ENCODE data around the gene NFE2L1. TPM values are rescaled to one million over a fixed set of nuclear protein-coding genes. Genes with fewer than 3 reads are reported as not detected.

Gene NFE2L1
- total and polyA plus RNA-seq, 9 of the 15 experiments (the other 6 are each of a cell fraction or from before 2014, with no cell fraction given), result 2.0 to 68.6 (median 39.7) TPM

DNA sequence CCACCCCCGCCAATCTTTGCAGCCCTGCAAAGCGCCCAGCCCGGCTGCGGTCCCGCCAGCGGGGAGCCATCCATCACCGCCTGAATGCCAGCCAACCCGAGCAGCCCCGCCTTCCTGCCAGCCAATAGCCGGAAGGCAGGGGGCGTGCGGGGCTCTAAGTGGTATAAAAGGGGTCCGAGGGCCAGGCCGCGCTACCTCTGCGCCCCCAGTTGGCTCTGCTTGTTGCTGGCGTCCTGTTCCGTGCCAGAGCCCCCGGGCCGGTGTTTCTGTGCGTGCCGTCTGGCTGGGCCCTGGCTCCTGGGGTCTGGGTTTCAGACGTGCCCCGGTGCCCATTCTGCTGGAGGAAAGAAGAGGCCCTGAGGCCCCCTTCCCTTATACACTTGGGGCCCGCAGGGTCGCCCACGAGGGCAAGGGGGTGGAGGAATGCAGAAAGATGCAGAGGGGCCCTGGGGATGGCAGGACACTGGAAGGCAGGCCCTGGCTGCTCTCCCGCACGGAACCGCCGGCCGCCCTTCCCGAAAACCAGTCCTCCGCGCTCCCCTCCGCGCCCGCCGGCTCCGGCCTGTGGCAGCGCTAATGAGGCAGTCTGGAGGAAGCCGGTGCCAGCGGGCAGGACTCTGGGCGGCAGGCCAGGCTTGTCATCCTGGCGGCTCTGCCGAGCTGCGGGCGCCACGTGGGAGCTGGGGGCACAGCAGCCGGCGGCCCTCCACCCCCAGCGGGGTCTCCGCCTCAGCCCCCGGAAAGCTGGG lies 24.6 kb upstream of the NFE2L1 start:
- Histone ChIP-seq H3K79me2 (ENCODE audit: control insufficient read depth, insufficient read depth, low read length) (no peaks in the 10 kb centered on the region), H4K20me1 (replicated peaks; ENCODE audit: control insufficient read depth, insufficient read depth, low read length) (no peaks in the 10 kb centered on the region), H3K9me3 (replicated peaks; ENCODE audit: control insufficient read depth, insufficient read depth, low read depth, low read length) (no peaks in the 10 kb centered on the region), H3K4me3 (no peak overlapping the region), H3K4me1 (replicated peaks in 1 of 2; ENCODE audit: control insufficient read depth in 2 of 2, insufficient read depth in 2 of 2, low read length in 2 of 2) (peaks cover 23 to 39% of the 10 kb centered on the region in 2 experiments; a peak in 4 of 5 replicates), H3K9ac (ENCODE audit: insufficient read depth in 1 of 2, low read depth in 2 of 2, low read length in 2 of 2) (no peak overlapping the region), H3K27ac (ENCODE audit: extremely low read depth, low read depth, low read length) (no peak overlapping the region), H3K27me3 (ENCODE audit: control insufficient read depth in 2 of 2, insufficient read depth in 2 of 2, low read length in 2 of 2) (no peaks in the 10 kb centered on the region), H3K9me1 (ENCODE audit: control insufficient read depth, insufficient read depth, low read length) (no peaks in the 10 kb centered on the region), H2AFZ (ENCODE audit: low read depth, low read length) (no peak overlapping the region), H3K4me2 (ENCODE audit: insufficient read depth, low read length) (no peak overlapping the region), H3K36me3 (ENCODE audit: control insufficient read depth, insufficient read depth, low read length) (no peaks in the 10 kb centered on the region)
- TF ChIP-seq NCOA6 (IDR thresholded peaks at IDR 0.05) (no peak), FOXA1 (IDR thresholded peaks at IDR 0.05; ENCODE audit: borderline replicate concordance) (no peak), PCBP1 (IDR thresholded peaks at IDR 0.05; ENCODE audit: low read depth, low read length, poor library complexity, severe bottlenecking) (peak; percentile 33), ZNF586 (CRISPR knock-in tag; conservative IDR thresholded peaks at IDR 0.05) (no peak), ELF4 (CRISPR knock-in tag; IDR thresholded peaks at IDR 0.05) (no peak), ZNF174 (CRISPR knock-in tag; IDR thresholded peaks at IDR 0.05) (no peak), HDAC8 (tag; IDR thresholded peaks at IDR 0.05) (no peak), NBN (IDR thresholded peaks at IDR 0.05; ENCODE audit: low read depth) (no peak), KLF1 (tag; IDR thresholded peaks at IDR 0.05) (no peak), MEIS2 (IDR thresholded peaks at IDR 0.05; ENCODE audit: partially characterized antibody) (peak; percentile 49), YY1 (IDR thresholded peaks at IDR 0.05; ENCODE audit: borderline replicate concordance in 1 of 3, control insufficient read depth in 1 of 3, extremely low read depth in 1 of 3, insufficient read depth in 3 of 3, insufficient read length in 1 of 3, insufficient replicate concordance in 2 of 3, low read depth in 1 of 3, low read length in 2 of 3) (no peak), PHF21A (IDR thresholded peaks at IDR 0.05; ENCODE audit: borderline replicate concordance, low read depth) (no peak), SIX5 (IDR thresholded peaks at IDR 0.05; ENCODE audit: borderline replicate concordance in 1 of 2, insufficient read depth in 1 of 2, low read depth in 1 of 2, low read length in 2 of 2) (no peak)
- TF ChIP-seq, protein P1, sequence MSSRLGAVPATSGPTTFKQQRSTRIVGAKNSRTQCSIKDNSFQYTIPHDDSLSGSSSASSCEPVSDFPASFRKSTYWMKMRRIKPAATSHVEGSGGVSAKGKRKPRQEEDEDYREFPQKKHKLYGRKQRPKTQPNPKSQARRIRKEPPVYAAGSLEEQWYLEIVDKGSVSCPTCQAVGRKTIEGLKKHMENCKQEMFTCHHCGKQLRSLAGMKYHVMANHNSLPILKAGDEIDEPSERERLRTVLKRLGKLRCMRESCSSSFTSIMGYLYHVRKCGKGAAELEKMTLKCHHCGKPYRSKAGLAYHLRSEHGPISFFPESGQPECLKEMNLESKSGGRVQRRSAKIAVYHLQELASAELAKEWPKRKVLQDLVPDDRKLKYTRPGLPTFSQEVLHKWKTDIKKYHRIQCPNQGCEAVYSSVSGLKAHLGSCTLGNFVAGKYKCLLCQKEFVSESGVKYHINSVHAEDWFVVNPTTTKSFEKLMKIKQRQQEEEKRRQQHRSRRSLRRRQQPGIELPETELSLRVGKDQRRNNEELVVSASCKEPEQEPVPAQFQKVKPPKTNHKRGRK (tag; IDR thresholded peaks at IDR 0.05), result no peak
- TF ChIP-seq, protein P2, sequence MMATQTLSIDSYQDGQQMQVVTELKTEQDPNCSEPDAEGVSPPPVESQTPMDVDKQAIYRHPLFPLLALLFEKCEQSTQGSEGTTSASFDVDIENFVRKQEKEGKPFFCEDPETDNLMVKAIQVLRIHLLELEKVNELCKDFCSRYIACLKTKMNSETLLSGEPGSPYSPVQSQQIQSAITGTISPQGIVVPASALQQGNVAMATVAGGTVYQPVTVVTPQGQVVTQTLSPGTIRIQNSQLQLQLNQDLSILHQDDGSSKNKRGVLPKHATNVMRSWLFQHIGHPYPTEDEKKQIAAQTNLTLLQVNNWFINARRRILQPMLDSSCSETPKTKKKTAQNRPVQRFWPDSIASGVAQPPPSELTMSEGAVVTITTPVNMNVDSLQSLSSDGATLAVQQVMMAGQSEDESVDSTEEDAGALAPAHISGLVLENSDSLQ (IDR thresholded peaks at IDR 0.05), result peak; percentile 26; the same call in 1 of the 2 replicates
- no peak for FAIRE-seq
- intact Hi-C loops (cut with micrococcal nuclease), result loop anchor here (2.0 to 10.0 kb wide), 2 partner anchors 25 to 231 kb away; partner anchors contain the start of gene NFE2L1
- no peak for ATAC-seq
- ChIA-PET CTCF (ENCODE audit: low intra/inter-chr PET ratio) (interaction anchor here (4.7 kb wide), 1 partner anchor 51 kb away, joined by 54 read pairs; no protein-coding TSS in a partner anchor), POLR2A (interaction anchor here (0.5 kb wide), 1 partner anchor 205 kb away, joined by 3 read pairs; no protein-coding TSS in a partner anchor)
- BruUV-seq (replicated peaks), result no TSS peak
- in situ Hi-C loops (cut with MboI), result no loop called here
- WGBS (ENCODE audit: insufficient coverage, low coverage, missing lambda C conversion rate), result 73% methylated on average over 37 of the region's 54 CpGs
- DNase-seq (ENCODE audit: extremely low read depth in 1 of 4, low spot score in 3 of 4), result peak in 1 of 4 experiments; percentile 33
